Activated T-cell treated with anti-CD3 and anti-CD28 coated beads, Interleukin-2, amount 50 U/mL, for 48 hours (primary cell): ENCODE results near the gene CANT1.
A peak's percentile ranks its signal among the peaks of the same experiment; 100 is the strongest.

Source experiments
- DNase-seq, 2 experiments: peaks; one replicate each; pipeline ENCODE4 v3.0.0-alpha.2; 2020

CANT1 gene

DNA sequence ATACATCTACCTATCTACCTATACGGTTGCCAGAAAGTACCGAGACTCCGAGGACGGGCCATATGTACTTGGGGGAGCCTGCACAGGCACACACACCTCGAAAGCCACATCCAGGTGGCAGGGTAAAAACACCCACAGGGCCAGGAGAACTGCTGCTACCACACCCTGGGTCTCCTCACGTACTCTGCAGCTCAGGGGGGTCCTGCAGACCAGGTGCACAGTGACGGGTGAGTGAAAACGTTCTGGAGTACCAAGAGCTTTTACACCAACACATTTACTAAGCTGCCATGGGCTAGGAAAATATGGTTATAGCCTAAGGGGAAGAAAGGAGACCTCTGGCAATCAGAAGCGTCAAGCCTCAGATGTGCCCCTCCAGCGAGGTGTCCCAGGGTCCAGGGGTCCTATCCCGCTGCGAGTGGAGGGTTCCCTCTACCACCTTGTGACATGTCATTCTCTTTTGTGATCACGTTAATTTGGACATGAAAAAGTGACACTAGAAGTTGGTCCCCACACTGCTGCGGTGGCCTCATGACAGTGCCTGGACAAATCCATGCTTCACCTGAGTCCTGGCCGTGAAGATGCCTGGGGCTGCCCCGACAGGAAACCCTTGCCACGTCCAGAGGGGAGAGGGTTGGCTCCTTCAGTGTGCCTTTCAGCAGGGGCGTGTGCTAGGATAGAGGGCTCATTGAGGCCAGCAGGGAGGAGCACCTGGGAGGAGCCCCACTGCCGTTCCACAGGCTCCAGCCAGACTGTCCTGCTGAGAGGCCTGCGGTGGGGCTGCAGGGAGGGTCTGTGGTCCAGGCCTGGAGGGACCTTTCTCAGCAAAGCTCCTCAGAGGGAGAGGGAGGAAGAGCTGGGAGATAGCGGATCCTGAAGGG lies 1.8 kb downstream of the CANT1 start:
- no peak for DNase-seq

DNA sequence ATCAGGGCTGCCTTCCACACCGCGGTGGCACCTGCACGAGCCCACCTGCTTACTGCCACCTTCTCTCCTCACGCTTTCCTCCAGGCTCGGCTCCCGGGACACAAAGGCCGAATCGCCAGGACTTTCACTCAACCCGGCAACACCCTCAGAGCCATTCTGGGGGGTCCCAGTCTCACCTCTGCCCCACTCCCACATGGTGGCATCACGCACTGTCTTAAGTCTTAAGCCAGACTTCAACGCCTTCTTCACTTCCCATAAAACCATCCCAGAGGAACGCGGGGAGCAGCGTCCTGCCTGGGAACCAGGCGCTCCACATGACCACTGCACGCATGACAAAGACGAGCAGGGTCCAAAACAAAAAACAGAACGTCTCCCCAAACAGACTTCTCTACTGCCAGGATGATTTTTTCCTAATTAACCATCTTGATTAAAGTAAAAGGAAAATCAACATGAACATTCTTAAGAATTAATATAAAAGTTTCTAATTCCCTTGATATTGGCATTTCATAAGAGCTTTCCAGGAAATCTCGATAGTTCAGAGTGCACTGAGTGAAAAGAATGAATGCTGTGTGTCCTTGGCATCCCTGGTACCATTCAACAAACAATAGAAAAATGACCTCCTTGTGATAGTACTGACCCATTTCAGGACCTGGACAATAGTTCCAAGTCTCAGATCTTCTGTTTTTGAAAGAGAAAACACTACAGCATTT lies 2.6 kb downstream of the CANT1 start:
- DNase-seq = no peak

- no peak for DNase-seq
Measured at GRCh38 chr17:79006046-79006445, 3.5 kb downstream of the CANT1 start.

DNA sequence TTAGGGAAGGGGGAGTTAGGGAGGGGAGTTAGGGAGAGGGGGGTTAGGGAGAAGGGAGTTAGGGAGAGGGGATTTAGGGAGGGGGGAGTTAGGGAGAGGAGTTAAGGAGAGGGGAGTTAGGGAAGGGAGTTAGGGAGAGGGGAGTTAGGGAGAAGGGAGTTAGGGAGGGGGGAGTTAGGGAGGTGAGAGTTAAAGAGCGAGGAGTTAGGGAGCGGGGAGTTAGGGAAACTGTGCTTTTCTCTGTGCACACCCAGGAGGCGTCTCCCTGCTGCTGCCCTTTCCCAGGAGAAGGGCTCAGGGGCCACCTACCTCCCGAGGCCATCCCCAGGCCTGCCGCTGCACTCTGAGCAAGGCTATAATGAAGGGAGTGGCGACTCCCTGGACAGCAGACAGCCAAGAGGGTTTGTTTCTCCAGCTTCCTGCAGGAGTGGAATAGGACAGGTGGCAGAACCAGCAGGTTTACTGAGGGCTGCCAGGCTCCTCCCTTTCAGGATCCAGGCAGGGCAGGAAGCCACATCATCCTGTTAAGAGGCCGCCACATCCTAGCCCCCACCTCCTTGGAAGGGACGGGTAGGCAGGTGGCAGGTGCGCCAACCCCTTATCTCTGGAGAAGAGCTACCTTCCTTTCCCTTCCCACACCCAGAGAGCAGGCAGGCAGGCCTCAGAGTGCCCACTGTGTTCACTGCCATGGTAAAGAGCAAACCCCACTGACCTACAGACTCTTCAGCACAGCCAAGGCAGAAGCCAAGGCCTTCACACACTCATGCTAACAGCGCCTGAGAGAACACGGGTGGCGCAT lies 4.3 kb downstream of the CANT1 start:
- no peak for DNase-seq

DNA sequence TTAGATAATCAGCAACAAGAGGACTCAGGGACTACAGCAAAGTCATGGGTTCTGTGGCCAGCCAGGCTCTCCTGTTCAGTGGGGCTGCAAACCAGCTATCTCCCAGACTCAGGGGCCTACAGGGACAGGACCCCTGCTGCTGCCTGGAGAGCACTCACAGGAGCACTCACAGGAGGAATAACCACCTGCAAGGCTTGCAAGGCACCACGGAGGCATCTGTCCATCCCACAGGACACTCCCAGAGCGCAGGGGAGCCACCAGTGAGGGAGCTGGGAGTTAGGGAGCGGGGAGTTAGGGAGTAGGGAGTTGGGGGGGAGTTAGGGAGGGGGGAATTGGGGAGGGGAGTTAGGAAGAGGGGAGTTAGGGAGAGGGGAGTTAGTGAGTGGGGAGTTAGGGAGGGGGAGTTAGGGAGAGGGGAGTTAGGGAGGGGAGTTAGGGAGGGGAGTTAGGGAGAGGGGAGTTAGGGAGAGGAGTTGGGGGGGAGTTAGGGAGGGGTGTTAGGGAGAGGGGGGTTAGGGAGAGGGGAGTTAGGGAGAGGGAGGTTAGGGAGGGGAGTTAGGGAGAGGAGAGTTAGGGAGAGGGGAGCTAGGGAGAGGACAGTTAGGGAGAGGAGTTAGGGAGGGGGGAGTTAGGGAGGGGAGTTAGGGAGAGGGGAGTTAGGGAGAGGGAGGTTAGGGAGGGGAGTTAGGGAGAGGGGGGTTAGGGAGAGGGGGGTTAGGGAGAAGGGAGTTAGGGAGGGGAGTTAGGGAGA lies 5.7 kb downstream of the CANT1 start:
- no peak for DNase-seq

- DNase-seq = no peak
Measured at GRCh38 chr17:79002796-79003593, 6.6 kb downstream of the CANT1 start.

- DNase-seq = peak in 1 of 2 experiments; percentile 14
Measured at GRCh38 chr17:79002291-79002690, 7.3 kb downstream of the CANT1 start.

DNA sequence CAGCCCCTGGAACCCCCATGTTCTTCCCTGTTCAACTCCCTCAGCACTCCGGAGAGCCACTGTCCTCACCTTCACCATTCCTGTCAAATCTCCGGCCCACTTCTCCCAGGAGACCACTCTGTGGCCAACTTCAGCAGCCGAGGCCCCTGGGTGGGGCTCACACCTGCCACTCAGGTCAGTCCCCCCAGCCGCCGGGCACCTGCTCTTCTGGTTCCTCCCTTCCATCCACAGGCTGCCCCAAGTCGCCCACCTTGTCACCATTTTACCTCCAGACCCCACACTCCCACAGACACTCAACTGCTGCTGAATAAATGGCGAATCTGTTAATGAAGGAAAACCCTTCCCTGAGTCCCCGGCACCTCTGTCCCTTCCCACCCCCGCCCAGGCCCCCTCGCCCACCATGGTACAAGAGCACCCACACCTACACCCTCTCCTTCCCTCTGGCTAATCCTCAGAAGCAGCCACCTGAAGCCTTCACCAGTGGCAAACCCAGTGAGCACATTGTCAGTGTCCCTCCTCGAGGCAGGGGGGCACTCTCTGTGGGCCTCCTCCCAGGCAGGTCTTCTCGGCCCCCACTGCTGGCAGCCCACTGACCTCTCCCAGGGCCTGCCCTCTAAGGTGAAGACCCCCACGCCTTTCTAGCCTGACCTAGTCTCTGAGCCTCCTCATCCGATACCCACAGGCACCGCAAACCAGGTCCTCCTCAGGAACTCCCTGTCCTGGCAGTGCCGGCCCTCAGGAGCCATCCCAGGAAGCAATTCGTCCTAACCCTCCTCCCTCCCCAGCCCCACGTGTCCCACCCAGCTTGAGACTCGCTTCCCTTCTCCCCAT lies 8.2 kb downstream of the CANT1 start:
- peak in 1 of 2 experiments; percentile 17 for DNase-seq

DNA sequence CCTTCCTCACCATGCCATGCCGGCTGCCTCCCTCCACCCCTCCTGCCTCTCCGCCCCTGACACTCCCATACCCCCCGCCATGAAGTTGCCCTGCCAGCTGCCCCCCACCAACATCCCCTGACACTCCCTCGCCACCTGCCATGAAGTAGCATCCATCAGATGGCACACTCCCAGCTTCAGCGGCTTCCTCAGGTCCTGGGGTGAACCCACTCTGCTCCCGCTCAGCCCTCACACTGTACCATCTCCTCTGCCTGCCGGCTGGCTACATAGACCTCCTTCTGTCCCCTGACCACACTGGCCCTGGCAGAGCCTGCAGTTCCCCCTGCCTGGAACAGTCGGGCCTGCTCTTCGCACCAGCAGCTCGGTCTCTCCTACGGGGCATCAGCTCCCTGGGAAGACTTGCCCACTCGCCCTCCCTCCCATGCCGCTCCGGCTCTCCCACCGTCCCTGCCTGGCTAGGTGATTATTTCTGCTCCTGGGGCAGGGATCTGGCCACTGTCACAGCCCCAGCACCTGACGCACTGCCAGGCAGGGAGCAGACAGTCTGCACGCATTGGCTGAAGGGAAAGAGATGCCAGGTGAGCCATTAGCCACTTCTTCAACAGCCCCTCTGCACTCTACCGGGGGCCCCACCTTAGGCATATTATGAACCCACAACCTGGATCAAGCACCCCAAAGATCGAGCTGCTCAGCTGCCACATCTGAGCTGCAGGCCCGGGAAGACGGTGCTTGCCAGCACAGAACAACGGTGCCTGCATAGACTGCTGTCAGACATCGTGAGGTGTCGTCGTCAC lies 9.0 kb downstream of the CANT1 start:
- peak in 1 of 2 experiments; percentile 12 for DNase-seq

DNA sequence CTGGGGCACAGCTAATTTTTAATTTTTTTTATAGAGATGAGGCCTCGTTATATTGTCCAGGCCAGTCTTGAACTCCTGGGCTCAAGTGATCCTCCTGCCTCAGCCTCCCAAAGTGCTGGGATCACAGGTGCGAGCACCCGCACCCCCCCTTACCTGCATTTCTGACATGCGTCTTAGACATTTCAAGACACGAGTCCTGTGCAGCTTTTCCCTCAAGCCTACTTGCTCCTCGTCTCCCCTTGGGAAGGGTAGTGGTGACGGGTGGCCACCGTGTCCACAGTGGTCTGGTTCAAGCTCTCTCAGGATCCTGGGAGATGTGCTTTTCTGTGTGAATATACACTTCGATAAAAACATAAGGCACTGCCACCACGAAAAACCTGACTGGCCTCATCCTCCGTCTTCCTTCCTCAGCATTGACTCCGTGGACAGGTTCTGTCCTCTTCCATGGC lies 9.6 kb downstream of the CANT1 start:
- DNase-seq = peak in 1 of 2 experiments; percentile 7

DNA sequence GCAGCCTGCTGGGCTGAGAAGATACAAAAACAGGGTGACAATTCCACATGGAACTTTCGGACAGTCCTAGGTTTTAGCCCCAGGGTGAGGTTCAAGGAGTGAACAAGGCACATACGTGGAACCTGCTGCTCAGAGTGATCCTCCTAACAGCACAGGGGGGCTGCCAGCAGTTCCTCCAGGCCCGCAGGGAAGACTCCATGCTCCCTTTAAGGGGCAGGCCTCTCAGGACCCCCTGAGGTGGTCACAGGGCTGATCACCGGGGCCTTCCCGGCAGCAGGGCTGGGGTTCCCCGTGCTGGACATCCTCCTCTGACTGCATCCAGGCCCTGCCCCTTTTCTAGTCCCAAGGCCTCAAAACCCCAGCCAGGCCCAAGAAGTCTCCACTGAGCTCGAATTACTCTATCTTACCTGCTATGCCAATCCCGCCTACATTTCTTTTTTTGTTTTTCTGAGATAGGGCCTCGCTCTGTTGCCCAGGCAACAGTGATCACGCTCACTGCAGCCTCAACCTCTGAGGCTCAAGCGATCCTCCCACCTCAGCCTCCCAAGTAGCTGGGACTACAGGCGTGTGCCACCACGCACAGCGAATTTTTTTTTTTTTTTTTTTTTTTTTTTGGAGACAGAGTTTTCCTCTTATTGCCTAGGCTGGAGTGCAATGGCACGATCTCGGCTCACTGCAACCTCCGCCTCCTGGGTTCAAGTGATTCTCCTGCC lies 10.4 kb downstream of the CANT1 start:
- peak in 1 of 2 experiments; percentile 16 for DNase-seq

DNA sequence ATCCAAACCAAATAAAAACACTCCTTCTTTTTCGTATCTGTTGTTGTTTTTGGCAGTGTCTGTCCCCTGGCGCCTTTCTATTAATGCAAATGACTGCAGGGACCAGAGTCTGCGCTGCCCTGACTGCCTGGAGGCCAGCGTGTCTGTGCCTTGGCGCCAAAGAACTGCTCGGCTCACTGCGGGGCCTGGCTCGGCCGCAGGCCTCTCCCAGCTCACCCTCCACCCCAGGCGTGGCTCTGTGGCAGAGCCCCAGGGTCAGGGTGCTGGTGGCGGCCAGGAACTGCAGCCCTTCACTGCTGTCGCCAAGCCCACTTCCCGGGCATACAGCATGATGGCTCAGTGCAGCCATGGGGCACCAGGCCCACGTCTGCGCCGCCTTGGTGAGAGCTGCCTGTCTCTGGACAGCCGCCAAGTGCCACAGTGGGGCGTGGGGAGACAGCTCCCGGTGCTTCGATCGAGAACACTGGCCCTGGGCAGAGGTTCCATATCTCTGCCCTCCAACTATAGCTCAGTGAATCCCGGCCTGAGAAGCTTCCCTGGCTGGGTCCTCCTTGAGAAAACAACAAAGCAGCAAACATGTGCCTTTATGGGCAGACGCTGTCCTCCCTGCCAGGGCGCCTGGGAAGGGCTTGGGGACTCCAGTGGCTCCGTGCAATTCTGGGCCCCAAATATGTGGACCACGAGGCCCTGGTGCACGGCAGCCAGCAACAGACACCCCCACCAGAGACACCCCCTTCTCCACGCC lies 11.1 kb downstream of the CANT1 start:
- DNase-seq = peak in 1 of 2 experiments; percentile 13

DNA sequence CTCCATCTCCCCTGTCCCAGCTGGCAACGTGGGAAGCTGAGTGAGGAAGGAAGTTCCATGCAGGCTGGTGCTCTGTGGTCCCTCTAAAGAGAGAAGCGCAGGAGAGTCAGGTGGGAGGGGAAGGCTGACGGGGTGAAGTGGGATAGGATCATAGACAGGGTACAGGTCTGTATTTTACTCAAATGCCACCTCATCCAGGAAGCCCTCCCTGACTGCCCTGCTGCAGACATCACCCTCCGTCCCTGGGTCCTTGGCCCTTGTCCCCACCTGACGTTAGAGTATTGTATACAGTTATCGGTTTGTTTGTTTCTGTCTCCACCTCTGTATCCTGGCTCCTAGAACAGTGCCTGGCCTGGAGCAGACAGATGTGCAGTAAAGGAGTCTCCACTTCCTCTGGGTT lies 11.7 kb downstream of the CANT1 start:
- DNase-seq = peak in 1 of 2 experiments; percentile 9

DNA sequence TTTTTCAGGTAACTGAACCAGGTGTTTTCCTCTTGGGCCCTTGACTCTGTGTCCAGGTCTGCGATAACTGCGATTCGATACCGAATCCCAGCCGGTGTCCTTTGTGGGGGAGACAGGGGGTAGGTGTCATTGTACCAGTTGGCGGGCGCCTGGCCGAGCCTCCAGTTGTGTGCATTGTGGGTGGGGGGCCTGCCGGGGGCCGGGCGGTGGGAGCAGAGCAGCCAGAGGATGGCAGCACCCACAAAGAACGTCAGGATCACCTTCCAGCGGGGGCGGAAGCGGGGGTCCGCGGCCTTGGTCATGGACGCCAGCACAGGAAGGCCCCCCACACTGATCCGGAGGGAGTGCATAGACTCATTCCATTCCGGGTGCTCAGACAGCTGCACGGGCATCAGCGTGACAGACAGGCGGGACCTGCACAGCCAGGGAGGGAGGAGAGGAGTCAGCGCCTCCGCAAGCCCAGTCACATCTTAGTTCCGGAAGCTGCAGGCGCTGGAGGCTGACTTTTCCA lies 12.3 kb downstream of the CANT1 start:
- DNase-seq = peak in 1 of 2 experiments; percentile 10

- DNase-seq = no peak
Measured at GRCh38 chr17:78996781-78997201, 12.8 kb downstream of the CANT1 start.

DNA sequence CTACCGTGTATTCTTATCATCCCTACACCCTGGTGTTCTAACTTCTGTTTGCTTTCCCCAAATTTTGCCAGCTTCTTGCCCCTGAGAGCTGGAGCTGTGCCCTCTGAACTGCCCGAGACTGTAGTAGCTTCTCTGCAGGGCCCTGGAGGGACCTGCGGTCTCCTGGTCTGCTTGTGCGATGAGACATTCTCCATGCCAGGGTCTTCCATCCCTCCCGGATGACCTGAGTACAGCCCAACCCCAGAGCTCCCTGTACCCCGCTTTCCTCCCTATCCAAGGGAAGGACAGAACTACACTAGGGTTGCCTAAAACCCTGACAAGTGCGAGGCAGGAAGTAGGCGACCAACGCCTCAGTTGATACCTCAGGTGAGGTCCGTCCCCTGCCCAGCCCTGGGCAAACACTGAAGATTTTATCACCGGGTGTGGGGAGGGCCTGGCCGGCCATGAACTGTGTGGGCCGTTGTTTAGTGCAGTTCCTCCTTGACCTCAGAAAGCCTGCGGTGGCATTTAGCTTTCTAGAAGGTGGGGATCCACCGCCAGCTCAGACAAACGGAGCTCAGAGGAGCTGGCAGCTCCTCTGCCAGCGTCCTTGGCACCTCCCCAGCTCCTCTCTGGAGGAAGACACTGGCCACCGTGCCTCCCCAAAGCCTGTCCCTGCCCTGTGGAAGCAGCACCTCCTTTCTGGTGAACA lies 13.7 kb downstream of the CANT1 start:
- peak in 1 of 2 experiments; percentile 11 for DNase-seq
